Liver (tissue), 3 donors: ENCODE measurements around the gene WBP2.

Source experiments
- ATF3 ChIP-seq: IDR thresholded peaks from 2 replicates; pipeline ENCODE4 v1.6.1; 2016; ENCODE audit warnings: antibody characterized with exemption
- CTCF ChIP-seq: fragments of 150-350 bp; IDR thresholded peaks from 2 replicates; pipeline ENCODE4 v1.5.1; 2017; ENCODE audit warnings: improper control_type of control experiment, low read depth, low read length; ENCODE audit not compliant: missing input control
- EGR1 ChIP-seq, 2 donors: IDR thresholded peaks; 2 replicates each; pipeline ENCODE4 v1.6.1; 2016 to 2018; ENCODE audit warnings: antibody characterized with exemption in 2 of 2, low read depth in 2 of 2
- FOXA1 ChIP-seq: IDR thresholded peaks from 2 replicates; pipeline ENCODE4 v1.6.1; 2016; ENCODE audit warnings: antibody characterized with exemption
- GABPA ChIP-seq, 2 donors: IDR thresholded peaks in 1 of 2; conservative IDR thresholded peaks in 1 of 2; 2 replicates each; pipeline ENCODE4 v1.6.1; 2016; ENCODE audit warnings: antibody characterized with exemption in 2 of 2, mild to moderate bottlenecking in 1 of 2, moderate library complexity in 1 of 2
- MAX ChIP-seq: IDR thresholded peaks from 2 replicates; pipeline ENCODE4 v1.6.1; 2016; ENCODE audit warnings: antibody characterized with exemption
- RAD21 ChIP-seq, 2 donors: IDR thresholded peaks; 2 replicates each; pipeline ENCODE4 v1.6.1; 2016; ENCODE audit warnings: antibody characterized with exemption in 2 of 2, mild to moderate bottlenecking in 2 of 2
- REST ChIP-seq: IDR thresholded peaks from 2 replicates; pipeline ENCODE4 v1.6.1; 2016; ENCODE audit warnings: antibody characterized with exemption, mild to moderate bottlenecking
- SP1 ChIP-seq: IDR thresholded peaks from 2 replicates; pipeline ENCODE4 v1.6.1; 2018; ENCODE audit warnings: antibody characterized with exemption, mild to moderate bottlenecking
- TAF1 ChIP-seq: conservative IDR thresholded peaks from 2 replicates; pipeline ENCODE4 v1.6.1; 2016; ENCODE audit warnings: antibody characterized with exemption, mild to moderate bottlenecking
- donor health status: healthy.
- donor health status: healthy.

- TF ChIP-seq REST = no peak
- TF ChIP-seq SP1 = no peak
- no peak for TF ChIP-seq CTCF
- TF ChIP-seq GABPA (IDR thresholded peaks at IDR 0.05 in 1 of 2, conservative IDR thresholded peaks at IDR 0.05 in 1 of 2) = no peak
- no peak for TF ChIP-seq RAD21 (IDR thresholded peaks at IDR 0.05)
- TF ChIP-seq ATF3 = no peak
- TF ChIP-seq MAX = no peak
- TF ChIP-seq TAF1 = no peak
- no peak for TF ChIP-seq FOXA1
- no peak for TF ChIP-seq EGR1 (IDR thresholded peaks at IDR 0.05; ENCODE audit: low read depth in 2 of 2)
These were observed 10.5 kb downstream of the WBP2 start for GRCh38 chr17:75844530-75845057.
